ENCODE measurements around the gene PLA2G4B.

DNA sequence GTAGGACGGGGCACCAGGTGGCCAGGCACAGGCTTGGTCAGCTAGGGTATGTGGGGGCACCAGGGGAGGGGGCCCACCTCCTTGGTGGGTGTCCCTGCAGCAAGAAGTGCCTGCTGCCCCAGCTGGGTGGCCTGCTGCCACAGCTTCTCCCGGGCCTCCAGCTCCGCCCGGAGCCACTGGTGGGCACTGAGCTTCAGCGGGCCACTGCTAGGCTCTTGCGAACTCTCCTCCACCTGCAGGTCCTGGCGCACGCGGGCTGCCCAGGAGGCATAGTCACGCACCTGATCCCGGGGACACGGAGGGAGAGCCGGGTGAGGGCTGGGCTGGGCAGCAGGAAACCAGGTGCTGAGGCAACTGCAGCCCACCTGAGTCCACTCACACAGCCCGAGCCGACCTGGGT is 29.7 kb downstream of the PLA2G4B start:
- TF ChIP-seq CTCF (conservative IDR thresholded peaks at IDR 0.05) (no peak), EZH2 (IDR thresholded peaks at IDR 0.05; ENCODE audit: low read depth) (no peak)

Data from PC-9 (cell line).